ENCODE measurements around the gene GLRX. TPM values are rescaled to one million over a fixed set of nuclear protein-coding genes. Genes with fewer than 3 reads are reported as not detected.
"Not testable (repeated sequence)": the region's sequence is repeated elsewhere in the genome, so short reads cannot be mapped to it uniquely, and the experiment has no call there.

Gene GLRX
- polyA plus RNA-seq, 2 of the 4 experiments (the other 2 are of a cell fraction) = 106 to 329 TPM

DNA sequence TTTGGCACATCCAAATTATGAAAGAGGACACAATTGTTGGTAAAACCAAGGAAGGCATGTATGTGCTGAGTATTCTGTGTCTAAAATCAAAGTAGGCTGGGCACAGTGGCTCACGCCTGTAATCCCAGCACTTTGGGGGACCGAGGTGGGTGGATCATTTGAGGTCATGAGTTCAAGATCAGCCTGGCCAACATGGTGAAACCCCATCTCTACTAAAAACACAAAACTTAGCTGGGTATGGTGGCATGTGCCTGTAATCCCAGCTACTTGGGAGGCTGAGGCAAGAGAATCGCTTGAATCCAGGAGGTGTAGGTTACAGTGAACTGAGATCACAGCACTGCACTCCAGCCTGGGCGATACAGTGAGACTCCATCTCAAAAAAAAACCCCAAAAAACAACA is 14.4 kb upstream of the GLRX start:
- ATAC-seq; H3K4me3 ChIP-seq; FAIRE-seq; DNase-seq (ENCODE audit: low read depth in 1 of 2, low spot score in 1 of 2); H3K9me3 ChIP-seq: not testable (repeated sequence)
- H3K4me2 ChIP-seq = 0 out of 3 replicates have a peak overlapping the region, but pooled peaks have one; percentile 78
- ChIA-PET POLR2A (interaction anchor here (0.5 kb wide), 1 partner anchor 824 kb away, joined by 3 read pairs; no protein-coding TSS in a partner anchor), CTCF (interaction anchor here (0.7 to 23.4 kb wide), 6 partner anchors 7 to 172 kb away, joined by 3 to 469 read pairs (median 6); no protein-coding TSS in a partner anchor)
- peaks cover 50% of the 10 kb centered on the region for H3K4me1 ChIP-seq
- 92% methylated on average over 4 of the region's 4 CpGs for WGBS (ENCODE audit: missing lambda C conversion rate)
- peak overlapping the region; percentile 26 to 40; a peak in 4 of 6 replicates for H3K27ac ChIP-seq

DNA sequence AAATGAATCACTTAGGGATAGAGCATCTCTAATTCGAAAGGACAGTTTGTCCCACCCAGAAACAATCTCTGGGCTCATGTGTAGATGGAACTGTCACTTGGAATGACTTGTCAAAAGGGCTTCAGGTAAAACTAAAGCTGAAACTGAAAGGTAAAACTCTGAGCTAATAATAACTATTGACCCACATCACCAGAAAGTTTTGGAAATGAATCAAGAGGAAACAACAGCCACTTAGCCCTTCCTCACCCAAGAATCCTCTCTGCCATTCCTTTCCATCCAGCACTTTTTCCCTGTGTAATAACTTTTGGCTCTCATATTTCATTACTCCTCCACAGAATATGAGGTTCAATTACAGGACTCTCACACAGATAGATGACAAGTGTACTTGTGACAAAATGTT is 14.0 kb upstream of the GLRX start:
- Histone ChIP-seq H3K4me3 (no peak overlapping the region), H3K4me2 (peak overlapping the region; percentile 78; the same call in 2 of the 3 replicates), H3K27ac (peak overlapping the region; percentile 26 to 40; a peak in 4 of 6 replicates), H3K9me3 (no peaks in the 10 kb centered on the region), H3K4me1 (peaks cover 46% of the 10 kb centered on the region)
- ChIA-PET POLR2A (interaction anchor here (0.5 kb wide), 1 partner anchor 825 kb away, joined by 3 read pairs; no protein-coding TSS in a partner anchor), CTCF (interaction anchor here (1.1 to 23.4 kb wide), 5 partner anchors 7 to 172 kb away, joined by 4 to 469 read pairs (median 6); no protein-coding TSS in a partner anchor)
- ATAC-seq = no peak
- no peak for FAIRE-seq
- 87% methylated on average over 1 of the region's 1 CpG for WGBS (ENCODE audit: missing lambda C conversion rate)
- TF ChIP-seq EHMT2 (IDR thresholded peaks at IDR 0.05; ENCODE audit: low read depth) (no peak), CHD4 (IDR thresholded peaks at IDR 0.05; ENCODE audit: borderline replicate concordance) (no peak), FOSB (CRISPR knock-in tag; IDR thresholded peaks at IDR 0.05) (no peak), ZFP36 (IDR thresholded peaks at IDR 0.05; ENCODE audit: borderline replicate concordance, partially characterized antibody) (no peak), TFCP2L1 (CRISPR knock-in tag; IDR thresholded peaks at IDR 0.05) (no peak), FOXS1 (CRISPR knock-in tag; IDR thresholded peaks at IDR 0.05) (no peak), CBX8 (IDR thresholded peaks at IDR 0.05) (no peak), CHD2 (IDR thresholded peaks at IDR 0.05; ENCODE audit: low read length, partially characterized antibody) (no peak), NPAS2 (CRISPR knock-in tag; IDR thresholded peaks at IDR 0.05; ENCODE audit: borderline replicate concordance) (no peak), BHLHE40 (IDR thresholded peaks at IDR 0.05; ENCODE audit: low read depth, low read length) (no peak), KDM1A (IDR thresholded peaks at IDR 0.05; ENCODE audit: low read depth) (no peak), RCOR1 (IDR thresholded peaks at IDR 0.05; ENCODE audit: low read depth, low read length) (no peak), CEBPB (IDR thresholded peaks at IDR 0.05) (no peak), GATA3 (IDR thresholded peaks at IDR 0.05; ENCODE audit: borderline replicate concordance) (no peak)
- TF ChIP-seq, protein P1, sequence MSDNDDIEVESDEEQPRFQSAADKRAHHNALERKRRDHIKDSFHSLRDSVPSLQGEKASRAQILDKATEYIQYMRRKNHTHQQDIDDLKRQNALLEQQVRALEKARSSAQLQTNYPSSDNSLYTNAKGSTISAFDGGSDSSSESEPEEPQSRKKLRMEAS (IDR thresholded peaks at IDR 0.05) = no peak
- TF ChIP-seq, protein P2, sequence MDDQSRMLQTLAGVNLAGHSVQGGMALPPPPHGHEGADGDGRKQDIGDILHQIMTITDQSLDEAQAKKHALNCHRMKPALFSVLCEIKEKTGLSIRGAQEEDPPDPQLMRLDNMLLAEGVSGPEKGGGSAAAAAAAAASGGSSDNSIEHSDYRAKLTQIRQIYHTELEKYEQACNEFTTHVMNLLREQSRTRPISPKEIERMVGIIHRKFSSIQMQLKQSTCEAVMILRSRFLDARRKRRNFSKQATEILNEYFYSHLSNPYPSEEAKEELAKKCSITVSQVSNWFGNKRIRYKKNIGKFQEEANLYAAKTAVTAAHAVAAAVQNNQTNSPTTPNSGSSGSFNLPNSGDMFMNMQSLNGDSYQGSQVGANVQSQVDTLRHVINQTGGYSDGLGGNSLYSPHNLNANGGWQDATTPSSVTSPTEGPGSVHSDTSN (IDR thresholded peaks at IDR 0.05) = no peak
- TF ChIP-seq, protein P3, sequence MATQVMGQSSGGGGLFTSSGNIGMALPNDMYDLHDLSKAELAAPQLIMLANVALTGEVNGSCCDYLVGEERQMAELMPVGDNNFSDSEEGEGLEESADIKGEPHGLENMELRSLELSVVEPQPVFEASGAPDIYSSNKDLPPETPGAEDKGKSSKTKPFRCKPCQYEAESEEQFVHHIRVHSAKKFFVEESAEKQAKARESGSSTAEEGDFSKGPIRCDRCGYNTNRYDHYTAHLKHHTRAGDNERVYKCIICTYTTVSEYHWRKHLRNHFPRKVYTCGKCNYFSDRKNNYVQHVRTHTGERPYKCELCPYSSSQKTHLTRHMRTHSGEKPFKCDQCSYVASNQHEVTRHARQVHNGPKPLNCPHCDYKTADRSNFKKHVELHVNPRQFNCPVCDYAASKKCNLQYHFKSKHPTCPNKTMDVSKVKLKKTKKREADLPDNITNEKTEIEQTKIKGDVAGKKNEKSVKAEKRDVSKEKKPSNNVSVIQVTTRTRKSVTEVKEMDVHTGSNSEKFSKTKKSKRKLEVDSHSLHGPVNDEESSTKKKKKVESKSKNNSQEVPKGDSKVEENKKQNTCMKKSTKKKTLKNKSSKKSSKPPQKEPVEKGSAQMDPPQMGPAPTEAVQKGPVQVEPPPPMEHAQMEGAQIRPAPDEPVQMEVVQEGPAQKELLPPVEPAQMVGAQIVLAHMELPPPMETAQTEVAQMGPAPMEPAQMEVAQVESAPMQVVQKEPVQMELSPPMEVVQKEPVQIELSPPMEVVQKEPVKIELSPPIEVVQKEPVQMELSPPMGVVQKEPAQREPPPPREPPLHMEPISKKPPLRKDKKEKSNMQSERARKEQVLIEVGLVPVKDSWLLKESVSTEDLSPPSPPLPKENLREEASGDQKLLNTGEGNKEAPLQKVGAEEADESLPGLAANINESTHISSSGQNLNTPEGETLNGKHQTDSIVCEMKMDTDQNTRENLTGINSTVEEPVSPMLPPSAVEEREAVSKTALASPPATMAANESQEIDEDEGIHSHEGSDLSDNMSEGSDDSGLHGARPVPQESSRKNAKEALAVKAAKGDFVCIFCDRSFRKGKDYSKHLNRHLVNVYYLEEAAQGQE (IDR thresholded peaks at IDR 0.05) = no peak
- TF ChIP-seq, protein P4, sequence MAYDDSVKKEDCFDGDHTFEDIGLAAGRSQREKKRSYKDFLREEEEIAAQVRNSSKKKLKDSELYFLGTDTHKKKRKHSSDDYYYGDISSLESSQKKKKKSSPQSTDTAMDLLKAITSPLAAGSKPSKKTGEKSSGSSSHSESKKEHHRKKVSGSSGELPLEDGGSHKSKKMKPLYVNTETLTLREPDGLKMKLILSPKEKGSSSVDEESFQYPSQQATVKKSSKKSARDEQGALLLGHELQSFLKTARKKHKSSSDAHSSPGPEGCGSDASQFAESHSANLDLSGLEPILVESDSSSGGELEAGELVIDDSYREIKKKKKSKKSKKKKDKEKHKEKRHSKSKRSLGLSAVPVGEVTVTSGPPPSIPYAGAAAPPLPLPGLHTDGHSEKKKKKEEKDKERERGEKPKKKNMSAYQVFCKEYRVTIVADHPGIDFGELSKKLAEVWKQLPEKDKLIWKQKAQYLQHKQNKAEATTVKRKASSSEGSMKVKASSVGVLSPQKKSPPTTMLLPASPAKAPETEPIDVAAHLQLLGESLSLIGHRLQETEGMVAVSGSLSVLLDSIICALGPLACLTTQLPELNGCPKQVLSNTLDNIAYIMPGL (CRISPR knock-in tag; IDR thresholded peaks at IDR 0.05; ENCODE audit: borderline replicate concordance) = no peak
- TF ChIP-seq, protein P5, sequence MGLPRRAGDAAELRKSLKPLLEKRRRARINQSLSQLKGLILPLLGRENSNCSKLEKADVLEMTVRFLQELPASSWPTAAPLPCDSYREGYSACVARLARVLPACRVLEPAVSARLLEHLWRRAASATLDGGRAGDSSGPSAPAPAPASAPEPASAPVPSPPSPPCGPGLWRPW (IDR thresholded peaks at IDR 0.05) = no peak
- DNase-seq (ENCODE audit: low read depth in 1 of 2, low spot score in 1 of 2) = no peak

All from A549 (cell line).